ENCODE results near the gene MPRIP.

- TF ChIP-seq POLR2A (IDR thresholded peaks at IDR 0.05) (no peak), CTCF (IDR thresholded peaks at IDR 0.05) (no peak)
Measured at GRCh38 chr17:17118399-17118798, 76.1 kb downstream of the MPRIP start.

Data from esophagus squamous epithelium (tissue), 4 donors.